ENCODE results near the gene FCHSD2.

GRCh38 chr11:73070653-73071052 lies 71.5 kb downstream of the FCHSD2 start:
- TF ChIP-seq POLR2AphosphoS5 (IDR thresholded peaks at IDR 0.05; ENCODE audit: low read depth, low read length), result no peak
- TF ChIP-seq POLR2A (IDR thresholded peaks at IDR 0.05; ENCODE audit: low read depth, low read length), result no peak
- TF ChIP-seq TAF1 (IDR thresholded peaks at IDR 0.05; ENCODE audit: low read depth, low read length), result no peak
- no peak for TF ChIP-seq PAX5 (IDR thresholded peaks at IDR 0.05; ENCODE audit: insufficient read depth, low read length, severe bottlenecking)

Data from GM12891 (cell line).